Measurements from ENCODE around the gene MRPL41.
"Not testable (repeated sequence)": the region's sequence is repeated elsewhere in the genome, so short reads cannot be mapped to it uniquely, and the experiment has no call there.

The MRPL41 gene

GRCh38 chr9:137522746-137523455 is 28.8 kb upstream of the MRPL41 start:
- no peak for DNase-seq

GRCh38 chr9:137524161-137524980 is 27.3 kb upstream of the MRPL41 start:
- no peak for DNase-seq

- no peak for DNase-seq
Observed at GRCh38 chr9:137524981-137525317, 26.7 kb upstream of the MRPL41 start.

GRCh38 chr9:137530331-137530730 is 21.3 kb upstream of the MRPL41 start:
- DNase-seq = no peak

- no peak for DNase-seq
Observed at GRCh38 chr9:137531099-137531765, 20.4 kb upstream of the MRPL41 start.

- not testable (repeated sequence) for DNase-seq
Observed at GRCh38 chr9:137532891-137533468, 18.7 kb upstream of the MRPL41 start.

- no peak for DNase-seq
Observed at GRCh38 chr9:137534256-137535119, 17.2 kb upstream of the MRPL41 start.

GRCh38 chr9:137535120-137535428 is 16.6 kb upstream of the MRPL41 start:
- DNase-seq = no peak

GRCh38 chr9:137536594-137537131 is 15.0 kb upstream of the MRPL41 start:
- DNase-seq = not testable (repeated sequence)

- no peak for DNase-seq
Observed at GRCh38 chr9:137538058-137538457, 13.6 kb upstream of the MRPL41 start.

GRCh38 chr9:137540536-137540935 is 11.1 kb upstream of the MRPL41 start:
- DNase-seq = no peak

GRCh38 chr9:137542486-137542885 is 9.2 kb upstream of the MRPL41 start:
- no peak for DNase-seq

GRCh38 chr9:137543237-137543963 is 8.3 kb upstream of the MRPL41 start:
- no peak for DNase-seq

GRCh38 chr9:137544176-137544760 is 7.4 kb upstream of the MRPL41 start:
- no peak for DNase-seq

- DNase-seq = no peak
Observed at GRCh38 chr9:137545123-137545522, 6.6 kb upstream of the MRPL41 start.

GRCh38 chr9:137547687-137548543 is 3.8 kb upstream of the MRPL41 start:
- no peak for DNase-seq

- peak in 2 of 4 experiments; percentile 18 to 36 for DNase-seq
Observed at GRCh38 chr9:137550231-137550621, 1.5 kb upstream of the MRPL41 start, which contains the start of gene PNPLA7. PNPLA7 (minus strand) TSS chr9:137550402; CDS start chr9:137550197, 205 bp downstream.

GRCh38 chr9:137550958-137551263 is 768 bp upstream of the MRPL41 start:
- DNase-seq = not testable (repeated sequence)

- no peak for DNase-seq
Observed at GRCh38 chr9:137552022-137552768, 516 bp downstream of the MRPL41 start.
